Measurements from ENCODE around the gene RSPH1.

The RSPH1 gene

GRCh38 chr21:42445311-42445710 is 50.7 kb downstream of the RSPH1 start:
- no peak for DNase-seq (ENCODE audit: low read depth)

- no peak for DNase-seq (ENCODE audit: low read depth)
Observed at GRCh38 chr21:42444745-42445059, 51.3 kb downstream of the RSPH1 start.

- DNase-seq (ENCODE audit: low read depth): no peak
Observed at GRCh38 chr21:42443876-42444744, 51.9 kb downstream of the RSPH1 start.

- no peak for DNase-seq (ENCODE audit: low read depth)
Observed at GRCh38 chr21:42443181-42443785, 52.7 kb downstream of the RSPH1 start.

- DNase-seq (ENCODE audit: low read depth): no peak
Observed at GRCh38 chr21:42441963-42442362, 54.1 kb downstream of the RSPH1 start.

GRCh38 chr21:42440187-42440792 is 55.7 kb downstream of the RSPH1 start:
- no peak for DNase-seq (ENCODE audit: low read depth)

- no peak for DNase-seq (ENCODE audit: low read depth)
Observed at GRCh38 chr21:42439284-42440186, 56.5 kb downstream of the RSPH1 start.

- no peak for DNase-seq (ENCODE audit: low read depth)
Observed at GRCh38 chr21:42438316-42439205, 57.5 kb downstream of the RSPH1 start.

- DNase-seq (ENCODE audit: low read depth): no peak
Observed at GRCh38 chr21:42437786-42438185, 58.2 kb downstream of the RSPH1 start.

GRCh38 chr21:42436914-42437313 is 59.1 kb downstream of the RSPH1 start:
- DNase-seq (ENCODE audit: low read depth): no peak

GRCh38 chr21:42435833-42436232 is 60.2 kb downstream of the RSPH1 start:
- DNase-seq (ENCODE audit: low read depth): no peak

- DNase-seq (ENCODE audit: low read depth): no peak
Observed at GRCh38 chr21:42435401-42435800, 60.6 kb downstream of the RSPH1 start.

- no peak for DNase-seq (ENCODE audit: low read depth)
Observed at GRCh38 chr21:42434884-42435283, 61.1 kb downstream of the RSPH1 start.

- no peak for DNase-seq (ENCODE audit: low read depth)
Observed at GRCh38 chr21:42433946-42434551, 62.0 kb downstream of the RSPH1 start.

- no peak for DNase-seq (ENCODE audit: low read depth)
Observed at GRCh38 chr21:42432695-42433094, 63.3 kb downstream of the RSPH1 start.

- no peak for DNase-seq (ENCODE audit: low read depth)
Observed at GRCh38 chr21:42431196-42431595, 64.8 kb downstream of the RSPH1 start.

GRCh38 chr21:42430521-42430920 is 65.5 kb downstream of the RSPH1 start:
- no peak for DNase-seq (ENCODE audit: low read depth)

GRCh38 chr21:42429856-42430255 is 66.2 kb downstream of the RSPH1 start:
- DNase-seq (ENCODE audit: low read depth): no peak

GRCh38 chr21:42429021-42429420 is 67.0 kb downstream of the RSPH1 start:
- no peak for DNase-seq (ENCODE audit: low read depth)

- DNase-seq (ENCODE audit: low read depth): no peak
Observed at GRCh38 chr21:42427809-42428419, 68.1 kb downstream of the RSPH1 start.

Data from activated T-cell treated with anti-CD3 and anti-CD28 coated beads for 1 hour (primary cell).